Suppressor macrophage treated with lipopolysaccharide for 4 hours (primary cell): ENCODE results near the gene DIP2A.
"Not testable (repeated sequence)": the region's sequence is repeated elsewhere in the genome, so short reads cannot be mapped to it uniquely, and the experiment has no call there.

Experiments
- DNase-seq: peaks from one replicate; pipeline ENCODE4 v3.0.0-alpha.2; 2020

DIP2A gene

DNA sequence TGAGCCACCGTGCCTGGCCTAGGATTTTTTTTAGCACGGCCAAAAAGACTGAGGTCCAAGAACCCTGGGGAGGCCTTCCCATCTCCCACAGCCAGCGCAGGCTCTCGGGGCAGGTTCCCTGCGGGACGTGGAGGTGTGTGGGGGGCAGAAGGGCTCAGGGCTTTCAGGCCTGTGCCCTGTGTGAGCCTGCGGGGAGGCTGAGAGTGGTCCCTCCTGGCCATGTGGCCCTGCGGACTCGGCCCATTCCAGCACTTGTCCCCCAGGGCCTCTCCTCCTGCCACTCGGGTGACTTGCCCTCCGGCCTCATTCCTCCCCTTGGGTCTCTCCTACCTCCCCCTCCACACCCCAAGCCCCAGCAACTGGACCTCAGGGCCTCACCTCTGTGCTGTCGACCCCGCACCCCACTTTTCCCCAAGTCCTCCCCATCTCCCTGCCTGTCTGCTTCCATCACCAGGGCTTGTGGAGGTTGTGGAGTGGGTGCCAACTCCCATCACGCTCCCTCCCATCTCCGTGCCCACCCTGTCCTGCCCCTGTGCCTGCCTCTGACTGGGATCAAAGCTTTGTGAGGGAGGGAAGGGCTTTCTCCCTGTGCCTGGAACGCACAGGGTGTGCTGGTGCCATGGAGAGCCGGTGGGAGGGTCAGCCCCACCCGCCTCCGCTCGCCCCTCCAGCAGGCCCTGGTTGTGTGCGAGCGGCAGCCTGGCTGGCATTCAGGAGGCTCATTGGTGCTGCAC, 32.2 kb upstream of the DIP2A start:
- no peak for DNase-seq

DNA sequence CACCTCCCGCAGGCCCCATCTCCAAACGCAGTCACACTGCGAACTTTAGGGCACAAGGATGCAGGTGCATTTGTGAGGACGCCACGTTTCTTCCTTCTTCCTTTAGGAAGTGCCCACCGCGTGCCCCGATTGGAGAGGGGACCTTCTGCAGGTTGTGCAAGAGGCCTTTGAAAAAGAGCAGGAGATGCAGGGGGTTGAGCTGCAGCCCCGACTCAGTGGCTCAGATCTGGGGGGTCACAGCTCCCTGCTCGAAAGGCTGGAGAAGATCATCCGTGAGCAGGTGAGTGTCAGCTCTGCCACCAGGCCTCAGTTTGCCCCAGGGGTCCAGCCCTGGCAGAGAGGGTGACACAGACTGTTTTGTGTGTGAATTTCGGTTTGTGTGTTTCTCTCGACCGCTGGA, 31.2 kb upstream of the DIP2A start:
- no peak for DNase-seq

DNA sequence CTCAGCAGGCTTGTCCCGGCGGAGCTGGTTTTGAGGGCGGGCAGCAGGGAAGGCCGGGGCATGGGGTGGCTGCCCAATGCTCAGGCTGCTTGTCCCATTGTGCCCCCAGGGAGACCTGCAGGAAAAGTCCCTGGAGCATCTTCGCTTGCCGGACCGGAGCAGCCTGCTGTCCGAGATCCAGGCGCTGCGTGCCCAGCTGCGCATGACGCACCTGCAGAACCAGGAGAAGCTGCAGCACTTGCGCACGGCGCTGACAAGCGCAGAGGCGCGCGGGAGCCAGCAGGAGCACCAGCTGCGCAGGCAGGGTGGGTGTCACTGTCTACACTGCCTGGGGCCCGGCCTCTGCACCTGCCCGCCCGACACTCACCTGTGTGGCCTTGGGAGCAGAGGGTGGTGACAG, 30.4 kb upstream of the DIP2A start:
- DNase-seq, result no peak

DNA sequence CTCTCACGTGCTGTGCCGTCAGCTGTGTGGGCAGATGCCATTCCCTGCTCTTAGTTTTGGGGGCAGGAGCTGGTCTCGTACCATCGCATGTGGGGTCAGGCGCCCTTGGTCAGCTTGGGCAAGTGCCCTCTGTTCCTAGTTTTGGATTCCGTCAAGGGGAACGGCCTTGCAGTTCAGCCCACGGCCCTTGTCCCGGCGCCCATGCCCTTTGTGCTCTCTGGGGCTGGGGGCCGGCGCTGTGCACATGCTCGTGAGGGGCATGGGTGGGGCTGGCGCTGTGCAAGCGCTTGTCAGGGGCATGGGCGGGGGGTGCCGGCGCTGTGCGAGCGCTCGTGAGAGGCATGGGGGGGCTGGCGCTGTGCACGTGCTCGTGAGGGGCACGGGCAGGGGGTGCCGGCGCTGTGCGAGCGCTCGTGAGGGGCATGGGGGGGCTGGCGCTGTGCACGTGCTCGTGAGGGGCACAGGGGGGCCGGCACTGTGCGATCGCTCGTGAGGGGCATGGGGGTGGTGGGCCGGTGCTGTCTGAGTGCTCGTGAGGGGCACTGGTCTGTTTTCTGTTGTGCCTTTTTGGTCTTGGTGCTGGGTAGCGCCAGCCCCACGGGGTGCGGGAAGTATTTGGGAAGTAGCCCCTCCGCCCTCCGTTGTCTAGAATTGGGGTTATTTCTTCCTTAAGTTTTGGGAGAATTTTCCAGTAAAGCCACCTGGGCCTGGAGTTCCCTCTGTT, 29.5 kb upstream of the DIP2A start:
- DNase-seq, result no peak

DNA sequence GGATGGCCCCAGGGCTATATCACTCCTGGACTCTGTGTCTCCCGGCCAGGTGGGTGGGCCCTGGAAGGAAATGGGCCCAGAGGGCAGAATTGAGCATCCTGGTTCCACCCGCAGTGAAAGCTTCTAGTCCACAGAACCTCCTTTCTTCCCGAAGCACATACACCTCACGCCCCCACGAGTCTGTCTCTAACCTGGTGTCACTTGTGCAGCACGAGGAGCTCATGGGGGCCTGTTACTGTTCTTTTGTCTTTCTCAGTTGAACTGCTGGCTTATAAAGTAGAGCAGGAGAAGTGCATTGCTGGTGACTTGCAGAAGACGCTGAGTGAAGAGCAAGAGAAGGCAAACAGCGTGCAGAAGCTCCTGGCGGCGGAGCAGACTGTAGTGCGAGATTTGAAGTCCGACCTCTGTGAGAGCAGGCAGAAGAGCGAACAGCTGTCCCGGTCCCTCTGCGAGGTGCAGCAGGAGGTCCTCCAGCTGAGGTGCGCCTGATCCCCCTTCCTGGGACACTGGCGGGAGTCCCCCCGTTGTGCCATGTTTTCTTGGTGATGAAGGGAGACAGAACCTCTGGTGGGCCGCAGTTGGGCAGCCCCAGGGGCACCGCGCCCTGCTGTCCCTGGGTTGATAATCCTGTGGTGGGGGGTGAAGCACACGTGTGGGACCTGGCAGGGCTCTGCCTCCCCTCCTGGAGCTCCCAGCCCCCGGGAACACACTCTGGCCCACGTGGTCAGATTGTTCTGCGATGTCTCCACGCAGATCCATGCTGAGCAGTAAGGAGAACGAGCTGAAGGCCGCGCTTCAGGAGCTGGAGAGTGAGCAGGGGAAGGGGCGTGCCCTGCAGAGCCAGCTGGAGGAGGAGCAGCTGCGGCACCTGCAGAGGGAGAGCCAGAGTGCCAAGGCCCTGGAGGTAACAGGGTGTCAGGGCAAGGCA, 28.7 kb upstream of the DIP2A start:
- no peak for DNase-seq

DNA sequence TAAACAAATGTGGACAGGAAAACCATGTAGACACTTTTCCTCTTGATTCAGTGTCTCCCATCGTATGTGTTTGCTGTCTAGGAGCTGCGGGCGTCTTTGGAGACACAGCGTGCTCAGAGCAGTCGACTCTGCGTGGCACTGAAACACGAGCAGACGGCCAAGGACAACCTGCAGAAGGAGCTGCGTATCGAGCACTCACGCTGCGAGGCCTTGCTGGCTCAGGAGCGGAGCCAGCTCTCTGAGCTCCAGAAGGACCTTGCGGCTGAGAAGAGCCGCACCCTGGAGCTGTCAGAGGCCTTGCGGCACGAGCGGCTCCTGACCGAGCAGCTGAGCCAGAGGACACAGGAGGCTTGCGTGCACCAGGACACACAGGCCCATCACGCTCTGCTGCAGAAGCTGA, 27.2 kb upstream of the DIP2A start:
- no peak for DNase-seq

DNA sequence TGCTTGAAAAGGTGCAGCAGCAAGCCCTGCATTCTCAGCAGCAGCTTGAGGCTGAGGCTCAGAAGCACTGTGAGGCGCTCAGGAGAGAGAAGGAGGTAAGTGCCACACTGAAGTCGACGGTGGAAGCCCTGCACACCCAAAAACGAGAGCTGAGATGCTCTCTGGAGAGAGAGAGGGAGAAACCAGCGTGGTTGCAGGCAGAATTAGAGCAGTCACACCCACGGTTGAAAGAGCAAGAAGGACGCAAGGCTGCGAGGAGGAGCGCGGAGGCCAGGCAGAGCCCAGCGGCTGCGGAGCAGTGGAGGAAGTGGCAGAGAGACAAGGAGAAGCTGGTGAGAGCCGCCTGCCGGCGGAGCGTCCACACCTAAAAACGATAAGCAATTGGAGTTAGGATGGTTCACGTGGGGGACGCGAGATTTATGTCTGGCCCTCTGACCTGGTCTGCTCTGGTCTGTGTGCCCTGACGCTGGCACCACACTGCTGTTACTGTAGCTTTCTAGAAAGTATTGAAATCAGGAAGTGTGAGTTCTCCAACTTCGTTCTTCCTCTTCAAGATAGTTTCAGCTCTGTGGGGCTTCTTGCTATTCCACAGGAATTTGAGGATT, 26.7 kb upstream of the DIP2A start:
- peak; percentile 53 for DNase-seq

DNA sequence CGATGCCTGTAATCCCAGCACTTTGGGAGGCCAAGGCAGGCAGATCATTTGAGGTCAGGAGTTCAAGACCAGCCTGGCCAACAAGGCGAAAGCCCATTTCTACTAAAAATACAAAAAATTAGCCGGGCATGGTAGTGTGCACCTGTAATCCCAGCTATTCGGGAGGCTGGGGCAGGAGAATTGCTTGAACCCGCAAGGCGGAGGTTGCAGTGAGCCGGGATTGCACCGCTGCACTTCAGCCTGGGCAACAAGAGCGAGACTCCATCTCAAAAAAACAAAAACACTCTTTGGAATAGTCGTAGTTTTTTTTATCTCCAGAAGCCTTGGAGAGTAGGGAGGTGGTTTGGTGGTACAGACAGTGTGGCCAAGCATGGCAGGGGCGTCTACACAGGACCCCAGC, 25.6 kb upstream of the DIP2A start:
- DNase-seq, result not testable (repeated sequence)

DNA sequence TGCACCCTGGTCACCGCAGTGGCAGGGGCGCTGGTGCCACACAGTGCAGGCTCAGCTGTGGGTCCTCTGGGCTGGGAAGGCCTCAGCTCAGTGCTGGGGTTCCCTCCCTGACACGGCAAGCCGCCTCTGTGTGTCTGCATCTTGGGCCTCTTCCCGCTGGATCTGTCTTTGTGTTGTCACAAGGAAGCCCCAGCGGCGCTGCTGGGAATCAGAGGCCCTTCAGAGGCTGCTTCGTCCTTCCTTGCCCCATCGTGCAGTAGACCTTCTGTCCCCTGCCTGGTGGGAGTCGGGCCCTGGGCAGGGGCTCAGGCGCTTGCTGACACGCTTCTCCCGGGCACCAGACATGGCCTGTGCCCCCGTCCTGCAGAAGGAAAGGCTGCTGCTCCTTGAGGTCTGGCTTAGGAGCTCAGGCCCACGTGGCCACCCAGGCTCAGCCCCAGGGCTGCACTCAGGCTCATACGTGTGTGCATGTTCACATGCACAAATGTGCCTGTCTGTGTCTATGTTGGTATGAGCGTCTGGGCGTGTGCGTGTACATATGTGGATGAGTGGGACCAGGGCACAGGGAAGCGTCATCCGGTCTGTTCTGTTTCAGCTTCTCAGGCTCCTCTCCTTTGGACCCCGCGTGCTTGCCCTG, 24.3 kb upstream of the DIP2A start:
- DNase-seq, result no peak

DNA sequence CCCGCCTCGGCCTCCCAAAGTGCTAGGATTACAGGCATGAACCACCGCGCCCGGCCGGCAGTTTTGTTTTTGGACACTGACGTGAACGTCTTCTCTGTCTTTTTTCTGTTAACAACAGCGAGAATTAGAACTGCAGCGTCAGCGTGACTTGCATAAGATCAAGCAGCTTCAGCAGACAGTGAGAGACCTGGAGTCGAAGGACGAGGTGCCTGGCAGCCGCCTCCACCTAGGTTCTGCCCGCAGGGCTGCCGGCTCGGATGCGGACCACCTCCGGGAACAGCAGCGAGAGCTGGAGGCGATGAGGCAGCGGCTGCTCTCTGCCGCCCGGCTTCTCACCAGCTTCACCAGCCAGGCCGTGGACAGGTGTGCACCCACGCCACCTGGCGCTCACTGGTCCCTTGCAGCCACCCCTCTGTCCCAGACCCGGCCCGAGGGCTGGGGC, 22.9 kb upstream of the DIP2A start:
- DNase-seq, result no peak

DNA sequence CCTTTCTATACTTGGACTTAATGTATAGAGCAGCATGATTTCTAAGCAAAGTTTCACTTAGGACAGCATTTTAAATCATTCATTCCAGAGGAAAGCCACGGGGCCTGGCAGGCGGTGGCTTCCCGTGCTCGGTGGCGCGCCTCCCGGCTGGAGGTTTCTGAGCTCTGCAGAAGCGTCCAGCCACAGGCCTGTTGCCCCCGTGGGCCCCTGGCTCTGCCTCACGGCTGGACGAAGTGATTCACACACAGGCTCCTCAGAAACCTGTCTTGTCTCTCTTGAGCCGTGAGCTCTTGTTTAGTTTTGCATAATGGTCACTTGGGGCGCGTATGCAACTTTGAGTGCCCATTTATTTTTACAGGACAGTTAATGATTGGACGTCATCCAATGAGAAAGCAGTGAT, 22.1 kb upstream of the DIP2A start:
- DNase-seq, result no peak

DNA sequence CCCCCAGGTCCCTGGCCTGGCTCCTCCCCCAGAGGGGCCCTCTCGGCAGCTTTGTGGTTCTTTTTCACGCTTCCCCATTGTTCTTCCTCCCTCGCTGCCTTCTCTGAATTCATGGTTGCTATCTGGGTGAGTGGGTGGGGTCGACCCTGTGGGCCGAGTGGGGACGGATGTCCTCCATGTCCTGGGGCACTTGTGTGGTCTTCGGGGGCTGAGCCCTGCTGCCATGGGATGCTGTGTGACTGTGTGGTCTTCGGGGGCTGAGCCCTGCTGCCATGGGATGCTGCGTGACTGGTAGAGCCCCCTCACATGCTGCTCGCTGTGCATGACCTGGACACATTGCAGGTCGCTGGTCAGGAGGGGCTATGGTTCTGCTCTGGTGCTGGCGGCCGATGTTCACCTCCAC, 21.6 kb upstream of the DIP2A start:
- DNase-seq, result no peak

DNA sequence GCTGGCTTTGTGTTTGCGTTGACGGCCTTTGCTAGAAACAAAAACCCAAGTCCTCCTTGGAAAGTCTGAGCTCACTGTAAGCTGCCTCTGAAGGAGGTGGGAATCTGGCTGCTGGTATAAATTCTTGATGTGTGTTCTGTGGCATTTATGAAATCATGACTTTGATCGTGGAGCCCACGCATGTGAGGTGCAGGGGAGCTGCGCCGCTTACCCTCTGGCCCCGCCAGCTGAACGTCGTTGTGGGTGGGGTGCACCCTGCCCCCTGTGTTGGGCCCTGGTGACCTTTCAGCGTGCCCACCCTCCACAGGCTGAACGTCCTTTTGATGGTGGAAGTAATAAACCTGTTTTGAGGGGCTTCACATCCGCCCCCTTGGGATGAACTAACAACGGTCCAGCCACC, 21.2 kb upstream of the DIP2A start:
- DNase-seq, result no peak

DNA sequence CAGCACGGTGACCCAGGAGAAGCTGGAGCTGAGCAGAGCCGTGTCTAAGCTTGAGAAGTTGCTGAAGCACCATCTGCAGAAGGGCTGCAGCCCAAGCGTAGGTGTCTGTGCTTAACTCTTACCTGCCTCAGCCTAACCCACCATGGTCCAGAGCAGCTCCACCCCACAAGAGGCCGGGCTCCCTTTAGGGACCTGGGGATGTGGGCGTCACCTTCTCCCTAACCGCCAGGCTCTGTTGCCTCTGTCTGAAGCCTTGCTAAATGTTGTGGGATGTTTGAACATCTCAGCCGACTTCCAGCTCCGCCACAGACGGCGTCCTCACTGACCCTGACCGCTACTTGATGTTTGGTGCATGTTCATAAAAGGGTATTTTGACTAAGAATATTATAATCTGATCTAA, 20.4 kb upstream of the DIP2A start:
- DNase-seq, result no peak

DNA sequence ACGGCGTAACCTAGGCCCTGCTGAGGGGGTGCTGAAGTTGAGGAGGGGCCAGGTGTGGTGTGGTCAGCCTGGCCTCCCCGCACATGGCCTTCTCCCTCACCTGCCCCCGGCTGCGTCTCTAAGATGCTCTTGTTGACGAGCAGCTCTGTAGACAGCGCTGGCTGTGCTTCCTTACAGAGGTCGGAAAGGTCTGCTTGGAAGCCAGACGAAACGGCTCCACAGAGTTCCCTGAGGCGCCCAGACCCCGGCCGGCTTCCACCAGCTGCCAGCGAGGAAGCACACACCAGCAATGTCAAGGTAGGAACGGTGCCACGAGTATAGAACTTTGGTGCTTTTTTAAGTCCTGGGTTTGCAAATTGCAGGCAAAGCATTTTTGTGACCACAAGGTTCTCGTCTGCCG, 18.8 kb upstream of the DIP2A start:
- DNase-seq, result no peak

DNA sequence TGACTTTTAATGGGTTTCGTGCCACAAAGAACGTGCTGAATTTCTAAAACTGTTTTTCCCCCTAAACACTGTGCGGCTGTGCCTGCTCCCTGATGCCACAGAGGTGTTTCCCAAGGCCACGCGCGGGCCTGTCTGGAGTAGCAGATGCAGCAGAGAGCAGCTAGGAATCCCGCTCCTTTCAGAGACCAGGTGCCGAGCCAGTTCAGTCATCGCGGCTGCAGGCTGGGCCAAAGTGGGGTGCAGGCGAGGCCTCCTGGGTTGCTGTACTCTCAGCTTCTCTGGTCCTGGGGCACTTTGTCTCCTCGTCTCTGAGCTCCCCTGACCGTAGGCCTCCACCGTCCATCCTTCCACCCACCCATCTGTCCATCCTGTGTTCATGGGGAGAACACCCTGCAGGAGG, 17.4 kb upstream of the DIP2A start:
- DNase-seq, result no peak

DNA sequence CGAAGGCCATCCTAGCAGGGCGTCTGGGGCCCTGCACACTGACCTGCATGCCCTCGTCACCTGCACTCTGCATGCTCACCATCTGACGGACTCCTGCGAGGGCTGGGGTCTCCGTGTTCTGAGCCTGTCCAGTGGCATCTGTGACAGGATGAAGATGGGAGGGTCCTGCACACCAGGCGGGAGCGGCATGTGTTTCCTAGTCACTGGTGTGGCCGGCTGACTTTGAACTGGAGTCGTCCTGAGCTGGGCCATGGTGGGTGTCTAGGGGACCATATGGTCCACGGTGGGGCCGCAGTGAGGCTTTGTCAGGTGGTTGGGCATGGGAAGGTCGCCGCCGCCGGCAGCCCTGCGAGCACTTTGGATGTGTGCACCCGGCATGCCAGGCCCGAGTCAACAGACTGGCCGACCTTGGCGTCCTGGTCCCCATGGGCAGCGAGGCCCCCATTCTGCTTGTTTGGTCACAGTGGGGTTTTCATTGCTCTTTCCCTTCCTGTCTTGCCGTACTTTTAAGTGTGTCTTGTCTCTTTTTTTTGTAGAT, 16.7 kb upstream of the DIP2A start:
- no peak for DNase-seq

DNA sequence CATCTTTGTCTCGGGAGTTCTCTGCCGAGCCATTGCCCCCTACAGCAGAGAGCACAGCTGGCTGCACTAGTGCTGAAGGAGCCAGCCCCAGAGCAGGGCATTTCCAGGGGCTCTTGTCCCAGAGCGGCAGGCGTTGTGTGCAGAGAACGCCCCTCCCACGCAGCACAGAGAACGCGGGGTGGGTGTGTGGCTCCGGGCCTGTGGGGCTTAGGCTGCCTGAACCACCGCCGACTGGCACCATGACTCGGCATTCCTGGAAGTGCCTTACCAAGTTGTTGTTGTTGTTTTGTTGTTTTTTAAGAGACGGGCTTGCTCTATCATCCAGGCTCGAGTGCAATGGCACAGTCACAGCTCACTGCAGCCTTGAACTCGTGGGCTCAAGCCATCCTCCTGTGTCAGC, 15.8 kb upstream of the DIP2A start:
- DNase-seq, result no peak

DNA sequence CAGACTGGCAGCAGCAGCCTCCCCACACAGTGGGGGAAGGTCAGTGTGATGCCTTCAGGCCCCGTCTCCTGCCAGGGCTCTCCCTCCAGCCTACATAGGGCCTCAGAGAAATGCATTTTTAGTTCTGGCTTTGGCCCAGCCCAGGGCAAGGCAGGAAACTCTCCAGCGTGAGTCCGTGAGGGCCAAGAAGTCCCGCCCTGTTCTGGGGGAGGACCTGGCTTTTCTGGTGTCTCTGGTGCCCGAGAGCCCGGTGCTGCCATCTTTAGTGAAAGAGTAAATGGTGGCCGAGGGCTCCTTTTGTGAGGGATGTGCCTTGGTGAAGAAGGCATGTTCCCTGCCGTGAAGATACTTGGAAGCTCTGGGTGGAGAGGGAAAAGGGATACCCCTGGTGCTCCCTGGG, 14.8 kb upstream of the DIP2A start:
- no peak for DNase-seq

DNA sequence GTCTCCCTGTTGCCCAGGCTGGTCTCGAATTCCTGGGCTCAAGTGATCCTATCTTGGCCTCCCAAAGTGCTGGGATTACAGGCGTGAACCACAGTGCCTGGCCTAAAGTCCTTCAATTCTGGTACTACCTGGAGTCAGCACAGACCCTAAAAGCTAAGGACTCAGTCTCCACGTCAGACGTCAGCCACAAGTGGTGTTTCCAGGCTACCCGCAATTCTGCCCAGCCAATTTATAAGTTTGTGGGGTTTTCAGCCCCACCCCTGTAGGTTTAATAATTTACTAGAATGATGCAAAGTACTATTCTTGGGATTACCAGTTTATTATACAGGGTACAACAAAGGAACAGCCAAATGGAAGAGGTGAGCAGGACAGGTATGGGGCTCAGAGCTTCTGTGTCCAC, 10.6 kb upstream of the DIP2A start:
- DNase-seq, result no peak

DNA sequence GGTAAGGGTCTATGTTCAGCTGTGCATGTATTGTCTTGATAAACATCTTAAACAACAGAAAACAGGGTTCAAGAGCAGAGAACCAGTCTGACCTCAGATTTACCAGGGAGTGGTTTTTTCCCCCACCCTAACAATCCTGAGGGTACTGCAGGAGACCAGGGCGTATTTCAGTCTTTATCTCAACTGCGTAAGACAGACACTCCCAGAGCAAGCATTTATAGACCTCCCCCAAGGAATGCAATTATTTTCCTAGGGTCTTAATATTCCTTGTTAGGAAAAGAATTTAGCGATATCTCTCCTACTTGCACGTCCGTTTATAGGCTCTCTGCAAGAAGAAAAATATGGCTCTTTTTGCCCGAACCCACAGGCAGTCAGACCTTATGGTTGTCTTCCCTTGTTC, 9.8 kb upstream of the DIP2A start:
- not testable (repeated sequence) for DNase-seq

DNA sequence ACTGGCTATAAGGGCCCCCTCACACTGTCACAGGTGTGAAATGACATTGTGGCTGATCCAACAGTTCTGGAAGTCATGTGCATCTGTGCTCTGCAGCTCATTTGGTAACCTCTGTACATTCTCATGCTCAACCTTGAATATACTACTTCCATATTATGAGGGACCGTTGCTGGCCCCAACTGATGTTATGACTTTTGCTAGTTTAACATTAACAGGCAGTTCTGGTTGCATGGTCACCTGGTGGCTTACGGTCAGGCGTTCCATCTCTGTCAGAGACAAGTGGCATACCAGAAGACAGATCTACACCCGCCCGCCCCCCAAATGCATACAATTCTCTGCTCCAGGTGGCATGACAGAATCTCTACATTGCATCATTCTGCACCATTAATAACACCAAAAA, 6.0 kb upstream of the DIP2A start:
- no peak for DNase-seq
